GM23338 (cell line): ENCODE data around the gene TNFRSF6B. TPM values are rescaled to one million over a fixed set of nuclear protein-coding genes. Genes with fewer than 3 reads are reported as not detected.

ENCODE experiments used
- ATAC-seq: fragments of 200-7000 bp; cut with Tn5 transposase; 3 replicates; pipeline ENCODE4 v1.9.1; 2020
- DNase-seq: peaks from one replicate; pipeline ENCODE4 v3.0.0-alpha.2; 2015; ENCODE audit warnings: low spot score
- H2AFZ ChIP-seq: fragments of 200-600 bp; sonication (generic); 2 replicates; pipeline ENCODE4 v1.8.0; 2016; ENCODE audit warnings: antibody characterized with exemption, mild to moderate bottlenecking, moderate library complexity
- H3F3A ChIP-seq: fragments of 200-600 bp; sonication (generic); replicated peaks from 2 replicates; pipeline ENCODE4 v1.8.0; 2017; ENCODE audit warnings: antibody characterized with exemption, mixed run types, low read depth
- H3K27ac ChIP-seq: fragments of 200-600 bp; sonication (generic); 2 replicates; pipeline ENCODE4 v1.6.1; 2016; ENCODE audit warnings: low read depth
- H3K27me3 ChIP-seq: fragments of 200-600 bp; sonication (generic); 2 replicates; pipeline ENCODE4 v1.8.0; 2016; ENCODE audit warnings: mild to moderate bottlenecking, mixed run types, moderate library complexity; ENCODE audit not compliant: insufficient read depth
- H3K36me3 ChIP-seq: fragments of 200-600 bp; sonication (generic); 2 replicates; pipeline ENCODE4 v1.8.0; 2016; ENCODE audit warnings: mild to moderate bottlenecking; ENCODE audit not compliant: insufficient read depth
- H3K4me1 ChIP-seq: fragments of 200-600 bp; sonication (generic); 2 replicates; pipeline ENCODE4 v1.8.0; 2016; ENCODE audit warnings: mild to moderate bottlenecking, moderate library complexity; ENCODE audit not compliant: insufficient read depth
- H3K4me2 ChIP-seq: fragments of 200-600 bp; sonication (generic); 2 replicates; pipeline ENCODE4 v1.7.1; 2017; ENCODE audit warnings: mixed run types
- H3K4me3 ChIP-seq: fragments of 200-600 bp; sonication (generic); 2 replicates; pipeline ENCODE4 v1.6.1; 2016; ENCODE audit warnings: mixed run types
- H3K79me2 ChIP-seq: fragments of 200-600 bp; sonication (generic); replicated peaks from 2 replicates; pipeline ENCODE4 v1.8.0; 2017; ENCODE audit warnings: mild to moderate bottlenecking; ENCODE audit not compliant: insufficient read depth
- H3K9me2 ChIP-seq: fragments of 200-600 bp; sonication (generic); 2 replicates; pipeline ENCODE4 v1.8.0; 2017; ENCODE audit not compliant: insufficient read depth
- H4K20me1 ChIP-seq: fragments of 200-600 bp; sonication (generic); replicated peaks from 2 replicates; pipeline ENCODE4 v1.8.0; 2017; ENCODE audit warnings: mild to moderate bottlenecking; ENCODE audit not compliant: insufficient read depth
- H3K27ac Mint-ChIP-seq: 2 replicates; pipeline ENCODE4 v1.8.0; 2020; ENCODE audit warnings: inconsistent platforms, mild to moderate bottlenecking, moderate library complexity, mixed read lengths
- H3K27me3 Mint-ChIP-seq: 3 replicates; pipeline ENCODE4 v1.8.0; 2022; ENCODE audit warnings: low read depth, mild to moderate bottlenecking, moderate library complexity, mixed read lengths, inconsistent platforms; ENCODE audit not compliant: insufficient read depth, poor library complexity
- H3K36me3 Mint-ChIP-seq: 3 replicates; pipeline ENCODE4 v1.8.0; 2021; ENCODE audit warnings: low read depth, mild to moderate bottlenecking, inconsistent platforms, moderate library complexity, mixed read lengths
- H3K4me1 Mint-ChIP-seq: 3 replicates; pipeline ENCODE4 v1.8.0; 2020; ENCODE audit warnings: mild to moderate bottlenecking, inconsistent platforms, mixed read lengths
- H3K4me3 Mint-ChIP-seq: 3 replicates; pipeline ENCODE4 v1.8.0; 2021; ENCODE audit warnings: moderate library complexity, mild to moderate bottlenecking, inconsistent platforms, mixed read lengths
- H3K9me3 Mint-ChIP-seq: 3 replicates; pipeline ENCODE4 v1.8.0; 2020; ENCODE audit warnings: moderate library complexity, mild to moderate bottlenecking, inconsistent platforms, mixed read lengths
- CREB1 ChIP-seq: fragments of 250-450 bp; sonication (Bioruptor Pico); IDR thresholded peaks from 2 replicates; pipeline ENCODE4 v1.5.0; 2020; ENCODE audit warnings: low read depth, mild to moderate bottlenecking, moderate library complexity
- CTCF ChIP-seq, 2 experiments: fragments of 200-600 bp in 1 of 2; sonication (generic) in 1 of 2; conservative IDR thresholded peaks; 2 replicates each; pipeline versions ENCODE4 v1.5.1 to v1.6.1; 2016 to 2017; ENCODE audit warnings: antibody characterized with exemption in 2 of 2, low read depth in 2 of 2, mild to moderate bottlenecking in 2 of 2, moderate library complexity in 1 of 2
- ETS1 ChIP-seq: IDR thresholded peaks from 2 replicates; pipeline ENCODE4 v1.6.1; 2016; ENCODE audit warnings: antibody characterized with exemption
- EZH2 ChIP-seq: fragments of 200-600 bp; sonication (generic); IDR thresholded peaks from one replicate; pipeline ENCODE4 v1.8.0; 2017; ENCODE audit warnings: antibody characterized with exemption, mild to moderate bottlenecking, low read depth; ENCODE audit not compliant: unreplicated experiment
- EZH2phosphoT487 ChIP-seq: fragments of 200-600 bp; sonication (generic); IDR thresholded peaks from one replicate; pipeline ENCODE4 v1.8.1; 2018; ENCODE audit warnings: antibody characterized with exemption; ENCODE audit not compliant: unreplicated experiment
- JUNB ChIP-seq: IDR thresholded peaks from one replicate; pipeline ENCODE4 v1.6.1; 2016; ENCODE audit warnings: antibody characterized with exemption; ENCODE audit not compliant: unreplicated experiment
- POLR2AphosphoS5 ChIP-seq: IDR thresholded peaks from 2 replicates; pipeline ENCODE4 v1.6.1; 2016; ENCODE audit warnings: antibody characterized with exemption, low read depth
- REST ChIP-seq: IDR thresholded peaks from one replicate; pipeline ENCODE4 v1.6.1; 2018; ENCODE audit warnings: antibody characterized with exemption; ENCODE audit not compliant: unreplicated experiment
- ZNF331 ChIP-seq: fragments of 250-450 bp; sonication (Bioruptor Pico); IDR thresholded peaks from 2 replicates; pipeline ENCODE4 v1.5.0; 2020; ENCODE audit warnings: low read depth, mild to moderate bottlenecking, moderate library complexity
- polyA plus RNA-seq: library from polyadenylated mRNA; unstranded; fragments of >200 nt; fragmentation: Nextera tagmentation; extraction: Ambion mirVana; gene quantifications from 2 replicates; pipeline ENCODE4 v1.2.1, GENCODE V29; 2016
- total RNA-seq: library from RNA; depleted of rRNA; stranded (reverse); fragments of >200 nt; shearing (Covaris generic); gene quantifications from 2 replicates; pipeline ENCODE4 v1.2.3, GENCODE V29; 2014

The TNFRSF6B gene
- total and polyA plus RNA-seq, 2 experiments from 2014 or later: 0.28 TPM; not detected in 1

- no peak for TF ChIP-seq REST
- TF ChIP-seq POLR2AphosphoS5: no peak
- TF ChIP-seq ETS1: no peak
These were observed 5.3 kb upstream of the TNFRSF6B start (continued) for GRCh38 chr20:63690898-63691710.

- H3K36me3 Mint-ChIP-seq: peaks cover 27% of the 10 kb centered on the region
- no peak overlapping the region for H3K27ac Mint-ChIP-seq
- Histone ChIP-seq H3K36me3 (no peaks in the 10 kb centered on the region), H3K27ac (no peak overlapping the region), H3K79me2 (no peaks in the 10 kb centered on the region), H3K4me3 (no peak overlapping the region), H4K20me1 (no peaks in the 10 kb centered on the region), H3F3A (no peaks in the 10 kb centered on the region), H2AFZ (no peak overlapping the region), H3K4me1 (no peaks in the 10 kb centered on the region), H3K4me2 (no peak overlapping the region), H3K27me3 (no peaks in the 10 kb centered on the region), H3K9me2 (no peaks in the 10 kb centered on the region)
- DNase-seq (no peak), ATAC-seq (no peak)
- H3K4me3 Mint-ChIP-seq: no peak overlapping the region
- no peaks in the 10 kb centered on the region; the same call in 2 of the 3 replicates for H3K4me1 Mint-ChIP-seq
- peaks cover 32% of the 10 kb centered on the region for H3K27me3 Mint-ChIP-seq
- TF ChIP-seq CREB1: no peak
- TF ChIP-seq JUNB: no peak
- no peak for TF ChIP-seq EZH2
- TF ChIP-seq EZH2phosphoT487: no peak
- no peak for TF ChIP-seq ZNF331 (CRISPR knock-in tag)
- TF ChIP-seq CTCF (conservative IDR thresholded peaks at IDR 0.05; ENCODE audit: low read depth in 2 of 2): no peak
- TF ChIP-seq ETS1: no peak
- TF ChIP-seq POLR2AphosphoS5: no peak
- TF ChIP-seq REST: no peak
- H3K9me3 Mint-ChIP-seq: peaks cover 14% of the 10 kb centered on the region; the same call in 2 of the 3 replicates
These were observed 4.6 kb upstream of the TNFRSF6B start for GRCh38 chr20:63691711-63692435.
